ENCODE data around the gene B3GNT4. TPM values are rescaled to one million over a fixed set of nuclear protein-coding genes. Genes with fewer than 3 reads are reported as not detected.

The B3GNT4 gene
- total and polyA plus RNA-seq, 2 of the 8 experiments (the other 6 are each of a cell fraction or from before 2014, with no cell fraction given), result 1.1 to 1.4 TPM

DNA sequence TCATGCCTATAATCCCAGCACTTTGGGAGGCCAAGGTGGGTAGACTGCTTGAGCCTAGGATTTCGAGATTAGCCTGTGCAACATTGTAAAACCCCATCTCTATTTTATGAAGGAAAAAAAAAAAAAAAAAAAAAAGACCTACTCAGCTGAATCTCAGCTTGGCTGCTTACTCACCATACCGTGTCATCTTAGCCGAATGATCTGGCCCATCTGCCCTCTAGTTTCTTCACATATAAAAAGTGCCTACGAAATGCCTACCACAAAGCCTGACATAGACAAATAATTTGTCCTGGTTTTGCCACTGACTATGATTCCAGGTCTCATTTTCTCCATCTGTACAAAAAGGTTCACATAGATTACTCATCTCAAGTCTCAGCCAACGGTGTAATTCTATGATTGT is 12.3 kb downstream of the B3GNT4 start (continued):
- TF ChIP-seq EGR1 (IDR thresholded peaks at IDR 0.05; ENCODE audit: borderline replicate concordance, low read depth, low read length) (no peak), CEBPB (IDR thresholded peaks at IDR 0.05; ENCODE audit: low read depth, low read length) (no peak), KDM5A (IDR thresholded peaks at IDR 0.05; ENCODE audit: low read length) (no peak)

Data from H1 (cell line).